IPS-NIHi11 (cell line): Measurements from ENCODE around the gene LIPN.

ENCODE experiments used
- DNase-seq: peaks from one replicate; pipeline ENCODE4 v3.0.0; 2012; ENCODE audit warnings: mixed read lengths, low spot score

LIPN gene

GRCh38 chr10:88783724-88784123 lies 23.9 kb downstream of the LIPN start:
- no peak for DNase-seq

GRCh38 chr10:88786032-88786770 lies 26.4 kb downstream of the LIPN start:
- DNase-seq = no peak

- DNase-seq = no peak
Measured at GRCh38 chr10:88787463-88787862, 27.6 kb downstream of the LIPN start.

GRCh38 chr10:88788924-88789323 lies 29.1 kb downstream of the LIPN start:
- no peak for DNase-seq

GRCh38 chr10:88791924-88792323 lies 32.1 kb downstream of the LIPN start:
- DNase-seq = peak; percentile 62

GRCh38 chr10:88792661-88793060 lies 32.8 kb downstream of the LIPN start:
- no peak for DNase-seq

- no peak for DNase-seq
Measured at GRCh38 chr10:88793712-88794299, 34.0 kb downstream of the LIPN start.

GRCh38 chr10:88794731-88795130 lies 34.9 kb downstream of the LIPN start:
- no peak for DNase-seq

- DNase-seq = no peak
Measured at GRCh38 chr10:88800152-88801125, 40.6 kb downstream of the LIPN start.

- DNase-seq = no peak
Measured at GRCh38 chr10:88802523-88803285, 42.9 kb downstream of the LIPN start, which contains the start of gene LIPM. LIPM (plus strand) TSS chr10:88802730; CDS start chr10:88802897, 167 bp downstream.

GRCh38 chr10:88803641-88804040 lies 43.8 kb downstream of the LIPN start:
- no peak for DNase-seq

GRCh38 chr10:88804083-88804812 lies 44.4 kb downstream of the LIPN start:
- peak; percentile 54 for DNase-seq

- no peak for DNase-seq
Measured at GRCh38 chr10:88805361-88805760, 45.5 kb downstream of the LIPN start.

GRCh38 chr10:88805924-88806323 lies 46.1 kb downstream of the LIPN start:
- no peak for DNase-seq

GRCh38 chr10:88809621-88810020 lies 49.8 kb downstream of the LIPN start:
- no peak for DNase-seq

GRCh38 chr10:88810196-88810961 lies 50.6 kb downstream of the LIPN start:
- peak; percentile 70 for DNase-seq

GRCh38 chr10:88813200-88813599 lies 53.4 kb downstream of the LIPN start:
- no peak for DNase-seq

GRCh38 chr10:88819290-88819689 lies 59.5 kb downstream of the LIPN start:
- no peak for DNase-seq

- DNase-seq = no peak
Measured at GRCh38 chr10:88820748-88821401, 61.1 kb downstream of the LIPN start.

- DNase-seq = no peak
Measured at GRCh38 chr10:88826388-88826787, 66.6 kb downstream of the LIPN start.
